SH-SY5Y (cell line): ENCODE data around the gene KAT6B.

Experiments used
- GATA2 ChIP-seq: IDR thresholded peaks from 2 replicates; pipeline ENCODE4 v1.6.1; 2011; ENCODE audit warnings: mild to moderate bottlenecking, low read depth, low read length
- GATA3 ChIP-seq: IDR thresholded peaks from 2 replicates; pipeline ENCODE4 v1.6.1; 2011; ENCODE audit warnings: low read depth, mild to moderate bottlenecking, low read length, moderate library complexity

- TF ChIP-seq GATA3: no peak
- TF ChIP-seq GATA2: no peak
Observed at GRCh38 chr10:74988054-74988775, 161.8 kb downstream of the KAT6B start.
